Measurements from ENCODE around the gene HAGH.

The HAGH gene

GRCh38 chr16:1760911-1761310 lies 65.7 kb downstream of the HAGH start:
- no peak for DNase-seq

- no peak for DNase-seq
These were observed 67.1 kb downstream of the HAGH start for GRCh38 chr16:1759511-1759910.

DNA sequence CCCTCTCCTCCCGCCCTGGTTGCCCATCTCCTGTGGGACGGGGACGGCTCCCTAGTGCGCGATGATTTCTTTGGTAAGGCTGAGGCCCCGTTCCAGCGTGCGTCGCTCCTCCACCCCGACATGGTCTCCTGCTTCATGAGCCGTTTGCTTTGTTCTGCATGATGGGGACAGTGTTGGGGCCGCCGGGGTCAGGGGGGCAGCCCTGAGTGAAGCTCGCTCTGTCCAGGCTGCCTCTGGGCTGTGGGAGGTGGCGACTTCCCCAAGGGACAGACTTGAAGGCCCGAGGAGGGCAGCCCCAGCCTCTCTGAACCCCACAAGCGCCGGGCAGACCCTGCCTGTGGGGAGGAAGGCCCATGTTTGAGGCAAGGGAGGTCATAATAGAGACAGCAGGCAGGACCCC lies 67.7 kb downstream of the HAGH start:
- DNase-seq, result no peak

DNA sequence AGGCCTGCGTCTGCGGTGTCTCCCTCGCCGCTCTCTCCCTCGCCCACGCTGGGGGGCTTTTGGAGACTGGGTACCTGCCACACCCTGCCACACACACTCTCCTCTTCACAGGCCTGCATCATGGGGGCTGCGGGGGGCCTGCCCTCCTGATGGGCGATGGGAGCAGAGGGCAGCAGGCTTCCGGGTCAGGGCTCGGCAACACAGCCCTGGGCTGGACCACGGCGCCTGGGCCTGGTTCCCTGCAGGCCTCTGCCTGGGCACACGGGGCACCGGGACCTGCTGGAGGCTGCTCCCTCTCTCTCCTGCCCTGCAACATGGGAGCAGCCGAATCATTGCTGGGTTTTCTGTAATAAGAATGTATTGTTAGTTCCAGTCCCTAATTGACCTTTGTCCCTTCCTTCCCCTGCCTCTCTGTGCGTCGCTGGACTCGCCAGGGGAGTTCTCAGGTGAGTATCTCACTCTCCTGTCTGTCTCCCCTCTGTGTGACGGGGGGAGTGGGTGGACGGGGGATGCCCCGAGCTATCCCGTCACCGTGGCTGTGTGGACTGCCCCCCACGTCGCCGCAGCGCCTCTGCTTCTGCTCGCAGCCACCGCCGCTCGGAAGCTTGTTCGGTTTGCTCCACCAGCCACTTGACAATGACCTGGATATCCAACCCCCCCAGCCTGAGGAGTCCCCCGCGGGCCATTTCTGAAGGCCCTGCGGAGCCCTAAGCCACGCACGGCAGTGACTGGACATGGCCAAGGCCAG lies 68.7 kb downstream of the HAGH start:
- no peak for DNase-seq
